HG03045 (cell line): ENCODE data around the gene ZNRF3.
"Not testable (repeated sequence)": the region's sequence is repeated elsewhere in the genome, so short reads cannot be mapped to it uniquely, and the experiment has no call there.

ENCODE experiments used
- ATAC-seq: cut with Tn5 transposase; IDR thresholded peaks from one replicate; pipeline ENCODE4 v1.9.1; 2021; ENCODE audit warnings: mild to moderate bottlenecking, moderate library complexity; ENCODE audit not compliant: unreplicated experiment

ZNRF3 gene

GRCh38 chr22:28905256-28905832 is 22.0 kb downstream of the ZNRF3 start:
- no peak for ATAC-seq

- no peak for ATAC-seq
Observed at GRCh38 chr22:28906312-28906711, 22.9 kb downstream of the ZNRF3 start.

GRCh38 chr22:28907311-28908008 is 24.1 kb downstream of the ZNRF3 start:
- no peak for ATAC-seq

GRCh38 chr22:28908810-28909209 is 25.4 kb downstream of the ZNRF3 start:
- ATAC-seq, result not testable (repeated sequence)

- no peak for ATAC-seq
Observed at GRCh38 chr22:28909375-28909774, 26.0 kb downstream of the ZNRF3 start.

- no peak for ATAC-seq
Observed at GRCh38 chr22:28910569-28911303, 27.4 kb downstream of the ZNRF3 start.

- ATAC-seq, result no peak
Observed at GRCh38 chr22:28911304-28911690, 27.9 kb downstream of the ZNRF3 start.

- no peak for ATAC-seq
Observed at GRCh38 chr22:28911777-28912669, 28.7 kb downstream of the ZNRF3 start.

- no peak for ATAC-seq
Observed at GRCh38 chr22:28914201-28914600, 30.8 kb downstream of the ZNRF3 start.

- ATAC-seq, result no peak
Observed at GRCh38 chr22:28915969-28916368, 32.6 kb downstream of the ZNRF3 start.

- ATAC-seq, result no peak
Observed at GRCh38 chr22:28917747-28918549, 34.6 kb downstream of the ZNRF3 start.

- no peak for ATAC-seq
Observed at GRCh38 chr22:28918550-28919271, 35.3 kb downstream of the ZNRF3 start.

GRCh38 chr22:28920757-28921584 is 37.6 kb downstream of the ZNRF3 start:
- ATAC-seq, result no peak

- no peak for ATAC-seq
Observed at GRCh38 chr22:28921585-28921879, 38.2 kb downstream of the ZNRF3 start.

- no peak for ATAC-seq
Observed at GRCh38 chr22:28922540-28923244, 39.3 kb downstream of the ZNRF3 start.

GRCh38 chr22:28923826-28924732 is 40.7 kb downstream of the ZNRF3 start:
- no peak for ATAC-seq

GRCh38 chr22:28925916-28926315 is 42.5 kb downstream of the ZNRF3 start:
- no peak for ATAC-seq
